H1 (cell line): Measurements from ENCODE around the gene SLIT2. TPM values are rescaled to one million over a fixed set of nuclear protein-coding genes. Genes with fewer than 3 reads are reported as not detected.
A peak's percentile ranks its signal among the peaks of the same experiment; 100 is the strongest.

Experiments
- BCL11A ChIP-seq, 2 experiments: IDR thresholded peaks; one replicate each; pipeline ENCODE4 v1.6.1; 2011; ENCODE audit warnings: low read depth in 2 of 2, low read length in 2 of 2, mild to moderate bottlenecking in 2 of 2
- CBX5 ChIP-seq: fragments of 300-800, 300-1000 bp; sonication (generic); IDR thresholded peaks from 2 replicates; pipeline ENCODE4 v1.7.1; 2016; ENCODE audit warnings: antibody characterized with exemption, low read length, low read depth
- CHD1 ChIP-seq: IDR thresholded peaks from 2 replicates; pipeline ENCODE4 v1.6.1; 2012; ENCODE audit warnings: low read depth, low read length, improper control_type of control experiment
- CTBP2 ChIP-seq: IDR thresholded peaks from 2 replicates; pipeline ENCODE4 v1.7.0; 2011; ENCODE audit warnings: borderline replicate concordance, mild to moderate bottlenecking, moderate library complexity, mixed read lengths, low read length; ENCODE audit not compliant: insufficient read depth, insufficient read length
- EGR1 ChIP-seq: IDR thresholded peaks from 2 replicates; pipeline ENCODE4 v1.6.1; 2011; ENCODE audit warnings: low read depth, low read length, borderline replicate concordance
- GABPA ChIP-seq: IDR thresholded peaks from 2 replicates; pipeline ENCODE4 v1.6.1; 2011; ENCODE audit warnings: mild to moderate bottlenecking, low read length, moderate library complexity, borderline replicate concordance; ENCODE audit not compliant: insufficient read depth
- KDM1A ChIP-seq: fragments of 200-600, 300-600 bp; sonication (generic); IDR thresholded peaks from 2 replicates; pipeline ENCODE4 v1.7.1; 2016; ENCODE audit warnings: mild to moderate bottlenecking, low read length, borderline replicate concordance
- KDM4A ChIP-seq: IDR thresholded peaks from one replicate; pipeline ENCODE4 v1.7.1; 2012; ENCODE audit warnings: low read depth, mild to moderate bottlenecking, moderate library complexity, low read length, inconsistent platforms; ENCODE audit not compliant: severe bottlenecking
- NANOG ChIP-seq: IDR thresholded peaks from 2 replicates; pipeline ENCODE4 v1.6.1; 2011; ENCODE audit warnings: low read length, low read depth, mild to moderate bottlenecking, inconsistent platforms; ENCODE audit not compliant: insufficient read depth, poor library complexity, severe bottlenecking
- NRF1 ChIP-seq: IDR thresholded peaks from 2 replicates; pipeline ENCODE4 v1.6.1; 2011; ENCODE audit warnings: mild to moderate bottlenecking, low read depth, low read length, improper control_type of control experiment
- POLR2AphosphoS5 ChIP-seq: IDR thresholded peaks from 2 replicates; pipeline ENCODE4 v1.6.1; 2011; ENCODE audit warnings: low read depth, low read length
- RAD21 ChIP-seq, 2 experiments: IDR thresholded peaks in 1 of 2; conservative IDR thresholded peaks in 1 of 2; 2 replicates each; pipeline ENCODE4 v1.6.1; 2011; ENCODE audit warnings: low read depth in 2 of 2, low read length in 2 of 2, improper control_type of control experiment in 1 of 2, inconsistent platforms in 1 of 2, mild to moderate bottlenecking in 1 of 2, moderate library complexity in 1 of 2
- RNF2 ChIP-seq: fragments of 200-900, 300-1000 bp; sonication (generic); IDR thresholded peaks from 2 replicates; pipeline ENCODE4 v1.7.1; 2016; ENCODE audit warnings: borderline replicate concordance, low read depth, mild to moderate bottlenecking, antibody characterized with exemption, low read length; ENCODE audit not compliant: poor library complexity, severe bottlenecking; ENCODE audit errors: missing control alignments
- SAP30 ChIP-seq: fragments of 300-600 bp; sonication (generic); IDR thresholded peaks from 2 replicates; pipeline ENCODE4 v1.7.1; 2012; ENCODE audit warnings: low read length, moderate library complexity, mild to moderate bottlenecking, inconsistent platforms; ENCODE audit not compliant: insufficient read depth, insufficient replicate concordance
- SIN3A ChIP-seq, 2 experiments: IDR thresholded peaks in 1 of 2; conservative IDR thresholded peaks in 1 of 2; 2 replicates each; pipeline ENCODE4 v1.6.1; 2011 to 2012; ENCODE audit warnings: low read length in 2 of 2, improper control_type of control experiment in 1 of 2, low read depth in 1 of 2, mild to moderate bottlenecking in 1 of 2
- SIRT6 ChIP-seq: IDR thresholded peaks from one replicate; pipeline ENCODE4 v1.7.1; 2012; ENCODE audit warnings: low read length, inconsistent platforms
- SP1 ChIP-seq: IDR thresholded peaks from 2 replicates; pipeline ENCODE4 v1.6.1; 2011; ENCODE audit warnings: low read depth, low read length
- SP2 ChIP-seq: IDR thresholded peaks from 2 replicates; pipeline ENCODE4 v1.6.1; 2012; ENCODE audit warnings: mild to moderate bottlenecking, low read length, inconsistent platforms
- TAF7 ChIP-seq: optimal IDR thresholded peaks from 2 replicates; pipeline ENCODE3; 2011; ENCODE audit warnings: low read depth, mild to moderate bottlenecking, inconsistent platforms, low read length, moderate library complexity, borderline replicate concordance
- TBP ChIP-seq: IDR thresholded peaks from 2 replicates; pipeline ENCODE4 v1.6.1; 2011; ENCODE audit warnings: low read depth, low read length, improper control_type of control experiment
- TCF12 ChIP-seq: IDR thresholded peaks from 2 replicates; pipeline ENCODE4 v1.6.1; 2011; ENCODE audit warnings: low read depth, mild to moderate bottlenecking, low read length
- TEAD4 ChIP-seq: IDR thresholded peaks from 2 replicates; pipeline ENCODE4 v1.6.1; 2012; ENCODE audit warnings: low read depth, low read length, inconsistent platforms, mixed read lengths
- YY1 ChIP-seq: IDR thresholded peaks from 2 replicates; pipeline ENCODE4 v1.6.1; 2011; ENCODE audit warnings: low read depth, mild to moderate bottlenecking, low read length
- polyA plus RNA-seq, 7 experiments: library from polyadenylated mRNA; depleted of rRNA in 3 of 7; stranded (reverse) in 5 of 7; unstranded in 2 of 7; fragments of >200 nt in 5 of 7; fragments of 200-250 nt in 2 of 7; gene quantifications; 1 replicate in 5 of 7; 2 replicates in 1 of 7; 4 replicates in 1 of 7; pipeline versions ENCODE4 v1.2.1 to v1.2.3, GENCODE V29; 2011 to 2013; ENCODE audit warnings: missing spikeins in 2 of 7, mixed read lengths in 2 of 7
- total RNA-seq: library from RNA; stranded (reverse); fragmentation: NEBNext Ultra II Directional; extraction: Animal tissue kit (Norgen Biotek cat#: 25700); gene quantifications from 2 replicates; pipeline ENCODE4 v1.2.1, GENCODE V29; 2021

The SLIT2 gene
- total and polyA plus RNA-seq, 2 of the 8 experiments (the other 6 are each of a cell fraction or from before 2014, with no cell fraction given): 2.0 to 13.7 TPM

GRCh38 chr4:20251796-20252655 lies at the start of gene SLIT2 (continued):
- no peak for TF ChIP-seq BCL11A (IDR thresholded peaks at IDR 0.05; ENCODE audit: low read depth in 2 of 2, low read length in 2 of 2)
- TF ChIP-seq NANOG: no peak
- TF ChIP-seq SP1: no peak
- TF ChIP-seq TBP: peak; percentile 96
- TF ChIP-seq RAD21 (IDR thresholded peaks at IDR 0.05 in 1 of 2, conservative IDR thresholded peaks at IDR 0.05 in 1 of 2; ENCODE audit: low read depth in 2 of 2, low read length in 2 of 2): no peak
- no peak for TF ChIP-seq CHD1
- no peak for TF ChIP-seq CTBP2
- TF ChIP-seq SAP30: peak; percentile 1
- no peak for TF ChIP-seq GABPA
- TF ChIP-seq RNF2: no peak
- TF ChIP-seq CBX5: no peak
- TF ChIP-seq KDM1A: no peak
- no peak for TF ChIP-seq YY1
- peak; percentile 78 for TF ChIP-seq TAF7
- no peak for TF ChIP-seq SIRT6
- TF ChIP-seq SP2: no peak
- no peak for TF ChIP-seq EGR1
- peak; percentile 63; the same call in 1 of the 2 replicates for TF ChIP-seq POLR2AphosphoS5
- peak; percentile 77 for TF ChIP-seq KDM4A
- no peak for TF ChIP-seq TCF12
- TF ChIP-seq NRF1: no peak
- no peak for TF ChIP-seq SIN3A (conservative IDR thresholded peaks at IDR 0.05 in 1 of 2, IDR thresholded peaks at IDR 0.05 in 1 of 2; ENCODE audit: low read depth in 1 of 2, low read length in 2 of 2)
- no peak for TF ChIP-seq TEAD4
